Islet of Langerhans (tissue), 1 donor: Measurements from ENCODE around the gene PALLD.

Experiments used
- FAIRE-seq: peaks from one replicate; lab custom pipeline; 2011; peaks lifted over from hg19 to GRCh38; lab: Jason Lieb, UNC

PALLD gene

DNA sequence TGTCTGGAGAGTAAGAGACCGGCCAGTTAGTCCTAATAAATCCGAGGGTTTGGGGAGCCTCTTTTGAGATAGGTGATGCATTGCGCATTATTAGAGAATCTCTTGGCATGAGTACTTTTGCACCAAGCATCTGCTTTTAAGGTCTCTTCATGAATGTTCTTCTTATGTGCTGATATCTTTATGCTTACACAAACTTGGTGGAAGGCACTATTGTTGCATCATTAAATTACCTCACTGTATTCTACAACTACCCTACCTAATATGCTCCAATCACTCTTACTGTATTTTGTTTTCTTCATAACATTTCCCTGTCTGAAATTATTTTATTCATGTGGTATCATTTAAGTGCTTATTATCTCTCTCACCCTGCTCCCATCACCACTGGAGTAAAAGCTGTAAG is 151.6 kb downstream of the PALLD start:
- FAIRE-seq: no peak

DNA sequence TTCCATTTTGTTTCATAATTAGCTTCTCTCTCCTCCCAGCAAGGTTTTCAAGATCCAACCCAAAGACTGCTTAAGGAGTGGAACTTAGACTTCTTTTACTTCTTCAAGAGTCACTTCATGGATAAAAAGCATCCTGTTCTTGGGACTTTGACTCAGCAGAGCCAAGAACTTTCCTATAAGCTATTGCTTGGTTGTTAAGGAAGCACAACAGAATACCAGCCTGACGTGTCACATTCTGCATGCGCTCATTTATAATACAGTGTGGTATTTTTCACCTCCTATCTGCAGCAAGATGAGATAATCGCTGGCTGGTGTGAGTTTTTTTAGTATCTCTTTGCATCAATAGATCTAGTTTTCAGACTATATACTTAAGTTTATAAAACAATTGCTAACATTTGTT is 152.1 kb downstream of the PALLD start:
- no peak for FAIRE-seq

- FAIRE-seq: no peak
These were observed 154.5 kb downstream of the PALLD start for GRCh38 chr4:168651374-168651773.

GRCh38 chr4:168651864-168652263 is 155.0 kb downstream of the PALLD start:
- FAIRE-seq: no peak

DNA sequence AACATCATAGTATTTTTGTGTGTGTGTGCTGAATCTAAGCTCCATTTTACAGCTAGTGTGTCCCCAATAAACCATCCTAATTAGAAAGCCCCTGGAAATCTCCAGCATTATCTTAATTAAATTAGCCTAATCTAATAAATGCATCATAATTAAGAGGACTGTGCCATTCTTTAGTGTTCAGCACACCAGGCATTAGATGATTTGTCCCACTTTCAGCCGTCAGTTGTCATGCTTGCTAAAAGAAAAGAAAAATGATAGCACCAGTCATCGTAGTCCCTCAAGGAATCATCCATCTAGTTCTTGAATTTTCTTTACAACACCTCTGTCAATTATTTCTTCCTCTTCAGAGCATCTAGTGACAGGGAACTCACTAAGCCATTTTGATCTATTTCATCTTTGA is 155.9 kb downstream of the PALLD start:
- no peak for FAIRE-seq

DNA sequence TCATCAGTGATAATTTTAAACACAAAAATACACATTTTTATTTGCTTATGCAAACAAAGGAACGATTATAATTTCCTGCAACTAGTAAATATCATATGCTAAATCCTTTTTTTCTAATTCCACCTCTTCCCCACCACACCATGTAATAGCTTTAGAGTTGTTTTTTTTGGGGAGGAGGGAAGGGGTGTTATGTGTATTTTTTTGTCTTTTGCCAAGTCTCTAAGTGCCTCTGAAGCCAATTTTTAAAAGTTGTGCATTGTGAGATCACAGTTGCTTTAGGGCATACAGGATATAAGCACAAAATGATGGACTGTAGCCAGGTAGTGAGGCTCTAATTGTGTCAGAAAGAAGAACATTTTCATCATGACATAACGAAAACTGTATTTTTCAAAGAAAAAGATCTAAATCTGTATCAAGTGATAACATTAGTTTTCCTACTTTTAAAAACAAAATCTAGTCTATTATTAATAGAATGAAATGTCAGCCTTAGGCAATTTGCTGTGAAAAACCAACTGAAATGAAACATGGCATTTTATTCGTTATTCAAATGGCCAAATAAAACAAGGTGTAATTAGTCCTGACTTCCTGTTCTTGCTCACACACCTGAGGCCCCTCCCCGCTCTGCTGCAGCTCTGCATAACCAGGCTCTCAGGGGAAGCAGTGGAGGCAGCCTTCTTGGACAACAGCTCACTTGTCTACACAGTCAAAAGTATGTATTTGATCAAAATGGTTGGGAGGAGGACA is 157.4 kb downstream of the PALLD start:
- no peak for FAIRE-seq

DNA sequence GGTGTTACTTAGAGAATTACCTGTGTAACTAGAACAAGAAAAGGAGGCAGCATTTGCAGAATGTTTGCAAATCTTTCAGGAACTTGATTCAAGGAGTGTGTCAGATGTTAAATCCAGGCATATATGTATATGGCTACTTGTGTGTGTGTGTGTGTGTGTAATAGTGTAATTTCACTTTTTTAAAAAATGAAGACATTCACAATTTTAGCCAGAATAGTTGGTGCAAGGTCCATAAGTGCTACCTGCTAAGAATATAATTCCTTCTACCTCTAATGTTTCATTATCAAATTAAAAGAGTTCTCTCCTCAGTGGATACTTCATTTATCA is 158.0 kb downstream of the PALLD start:
- no peak for FAIRE-seq

GRCh38 chr4:168655182-168655581 is 158.3 kb downstream of the PALLD start:
- no peak for FAIRE-seq

- no peak for FAIRE-seq
These were observed 159.3 kb downstream of the PALLD start for GRCh38 chr4:168656055-168656660.

DNA sequence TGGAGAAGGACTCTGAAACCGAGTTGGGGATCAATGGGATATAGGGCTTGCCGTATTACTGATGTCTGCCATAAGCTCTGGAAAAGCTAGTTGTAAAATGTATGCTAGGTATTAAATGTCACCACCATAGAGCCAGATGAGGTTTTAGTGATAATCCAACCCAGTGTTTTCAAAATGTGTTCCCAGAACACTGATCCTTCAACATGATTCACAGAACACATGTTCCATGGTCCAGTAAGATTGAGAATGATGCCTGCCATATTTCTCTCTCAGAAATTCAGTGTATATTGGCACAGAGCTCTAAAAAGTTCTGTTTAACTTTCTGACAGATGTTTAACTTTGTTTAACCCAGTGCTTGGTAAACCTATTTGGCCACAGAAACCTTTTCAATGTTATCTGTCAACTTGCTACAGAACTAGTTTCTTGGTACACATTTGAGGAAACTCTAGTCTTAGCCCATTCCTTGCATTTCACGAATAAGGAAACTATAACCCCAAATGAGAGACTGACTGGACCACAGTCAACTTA is 160.2 kb downstream of the PALLD start:
- no peak for FAIRE-seq

- no peak for FAIRE-seq
These were observed 161.9 kb downstream of the PALLD start for GRCh38 chr4:168658751-168659150.

DNA sequence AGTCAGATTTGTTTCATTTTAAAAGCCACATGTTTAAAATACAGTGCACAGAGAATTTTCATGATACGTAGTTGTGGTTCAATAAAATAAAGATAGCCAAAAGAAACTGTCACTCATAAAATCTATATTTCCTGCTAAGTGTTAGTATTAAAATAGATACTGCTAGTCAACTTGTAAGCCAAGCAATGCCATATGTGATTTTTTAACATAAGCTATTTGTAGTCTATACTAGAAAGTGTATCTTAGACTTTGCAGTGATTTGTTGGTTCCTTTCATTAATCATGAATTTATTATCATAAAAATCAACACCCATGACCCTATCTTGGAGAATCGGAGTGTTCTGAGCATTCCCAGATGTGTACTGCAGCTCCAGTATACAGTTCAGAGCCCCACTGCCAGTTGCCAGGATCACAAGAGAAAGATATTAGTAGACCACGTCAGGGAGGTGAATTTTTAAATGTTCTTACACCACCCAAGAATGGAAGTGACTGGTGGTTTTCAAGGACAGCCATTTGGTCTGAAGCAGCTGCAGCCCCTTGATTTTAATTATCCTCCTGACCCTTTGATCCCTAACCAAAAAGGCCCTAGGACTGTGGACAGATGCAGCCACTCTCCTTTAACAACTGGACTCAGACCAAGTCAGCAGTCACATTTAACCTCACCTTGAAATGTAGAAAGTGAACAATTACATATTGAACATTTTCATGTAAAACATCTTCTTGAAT is 163.1 kb downstream of the PALLD start:
- FAIRE-seq: no peak

- FAIRE-seq: no peak
These were observed 165.6 kb downstream of the PALLD start for GRCh38 chr4:168662297-168662984.

DNA sequence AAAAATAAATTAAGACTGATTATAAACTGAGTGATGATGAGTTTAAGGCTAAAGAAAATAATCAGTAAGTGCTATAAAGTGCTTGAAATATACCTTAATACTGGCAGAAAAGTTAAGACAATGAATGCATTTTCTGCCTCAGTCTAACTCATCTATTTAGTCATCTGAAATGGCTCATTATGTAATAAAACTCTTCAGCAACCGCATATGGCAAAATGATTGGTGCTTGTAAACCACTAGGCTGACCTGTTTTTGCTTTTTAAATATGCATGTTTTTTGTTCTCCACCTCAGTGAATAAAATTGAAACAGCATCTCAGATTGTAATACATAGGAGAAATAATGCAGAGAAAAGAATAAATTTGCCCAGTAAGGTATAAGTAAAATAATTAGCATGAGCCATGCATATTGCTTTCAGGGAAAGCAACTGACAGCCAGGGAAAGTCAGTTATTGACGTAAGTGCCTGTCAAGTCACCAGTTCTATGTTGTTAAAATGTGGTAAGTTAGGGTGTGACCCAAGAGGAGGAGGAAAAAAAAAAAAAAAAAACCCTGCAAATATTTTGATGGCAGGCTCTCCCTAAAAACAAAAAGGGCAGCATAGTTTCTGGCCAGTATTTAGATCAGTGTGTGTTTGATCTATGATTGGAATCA is 167.5 kb downstream of the PALLD start:
- no peak for FAIRE-seq

DNA sequence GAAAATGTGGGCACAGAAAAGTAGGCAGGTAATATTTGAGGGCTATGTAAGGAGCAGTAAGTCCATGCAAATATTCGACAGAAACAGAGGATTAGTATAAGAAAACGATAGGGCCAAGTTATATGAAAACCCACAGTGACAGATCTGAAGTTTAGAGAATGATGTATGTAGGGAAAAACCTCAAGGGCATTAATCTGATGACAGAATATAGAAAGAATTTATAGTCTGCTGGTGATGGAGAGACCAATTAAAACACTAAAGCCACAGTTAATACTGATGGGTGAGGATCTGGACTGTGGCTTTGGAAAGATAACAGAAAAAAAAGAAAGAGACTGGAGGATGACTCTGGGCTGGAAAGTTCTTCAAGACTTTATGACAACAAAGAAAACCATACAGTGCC is 169.7 kb downstream of the PALLD start:
- FAIRE-seq: no peak

- no peak for FAIRE-seq
These were observed 170.5 kb downstream of the PALLD start for GRCh38 chr4:168667376-168667775.

GRCh38 chr4:168667921-168668320 is 171.1 kb downstream of the PALLD start:
- no peak for FAIRE-seq

- no peak for FAIRE-seq
These were observed 176.6 kb downstream of the PALLD start for GRCh38 chr4:168673476-168673875.

DNA sequence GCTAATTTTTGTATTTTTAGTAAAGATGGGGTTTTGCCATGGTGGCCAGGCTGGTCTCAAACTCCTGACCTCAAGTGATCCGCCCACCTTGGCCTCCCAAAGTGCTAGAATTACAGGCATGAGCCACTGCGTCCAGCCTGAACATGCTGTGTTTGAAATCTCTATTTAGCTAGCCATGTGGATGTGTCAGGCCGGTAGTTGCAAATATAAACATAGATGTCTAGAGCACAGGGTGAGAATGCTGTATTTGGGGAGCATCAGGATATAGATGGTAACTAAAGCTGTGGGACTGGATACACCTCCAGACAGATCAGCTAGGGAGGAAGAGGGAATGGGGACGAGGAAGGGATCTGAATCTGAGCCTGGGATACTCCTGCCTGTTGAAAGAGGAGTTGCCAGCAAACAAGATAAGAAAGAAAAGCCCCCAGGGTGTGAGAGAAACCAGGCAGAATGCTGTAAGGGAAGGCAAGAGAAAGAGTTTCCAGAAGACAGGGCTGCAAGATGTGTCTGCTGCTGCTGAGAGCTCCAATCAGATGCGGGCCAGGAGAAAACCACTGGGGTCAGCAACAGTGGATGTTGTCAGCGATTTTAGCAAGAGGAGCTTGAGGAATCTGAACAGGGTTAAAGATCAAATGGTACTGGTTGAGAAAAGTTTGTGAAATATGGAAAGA is 177.4 kb downstream of the PALLD start:
- no peak for FAIRE-seq

DNA sequence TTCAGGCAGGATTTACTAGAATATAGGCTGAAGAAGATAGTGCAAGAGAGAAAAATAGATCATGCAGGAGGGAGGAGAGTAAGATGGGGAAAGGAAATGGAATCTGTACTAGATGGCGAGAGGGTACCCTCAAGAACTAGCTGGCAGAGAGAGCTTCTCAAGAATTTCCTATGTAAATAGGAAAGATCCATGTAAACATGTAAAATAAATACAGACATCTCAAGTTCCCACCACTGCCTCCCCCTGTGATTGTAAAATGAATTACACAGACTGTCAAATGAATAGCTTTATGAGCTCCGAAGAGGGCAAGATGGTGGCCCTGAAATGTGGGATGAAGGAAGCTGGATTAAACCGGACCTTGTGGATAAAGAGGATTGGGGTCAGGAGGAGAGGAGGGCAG is 178.0 kb downstream of the PALLD start:
- no peak for FAIRE-seq

- FAIRE-seq: no peak
These were observed 180.2 kb downstream of the PALLD start for GRCh38 chr4:168677063-168677462.

DNA sequence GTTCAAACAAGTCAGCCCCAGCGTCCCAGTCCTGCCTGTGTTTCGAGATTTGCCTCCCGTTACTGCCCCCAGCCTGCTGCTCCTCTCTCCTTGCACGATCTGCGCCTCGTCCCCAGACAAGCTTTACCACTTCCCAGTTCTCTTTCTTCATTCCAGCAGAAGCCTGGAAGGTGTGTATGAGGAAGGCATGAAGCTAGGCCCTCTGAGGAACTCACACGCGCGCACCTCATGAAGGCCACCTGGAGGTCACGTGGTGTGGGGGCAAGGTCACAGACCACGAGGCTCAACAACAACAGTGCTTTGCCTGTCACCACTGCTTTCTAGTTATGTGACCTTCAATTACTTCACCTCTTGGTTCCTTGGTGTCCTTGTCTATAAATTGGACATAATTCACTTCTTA is 181.0 kb downstream of the PALLD start:
- FAIRE-seq: no peak
